ENCODE measurements around the gene HTR2A. TPM values are rescaled to one million over a fixed set of nuclear protein-coding genes. Genes with fewer than 3 reads are reported as not detected.

Gene HTR2A
- total and polyA plus RNA-seq, 5 donors: 0.11 to 1.1 (median 0.32) TPM

GRCh38 chr13:46782691-46783090, 114.2 kb downstream of the HTR2A start:
- H3K4me3 ChIP-seq (ENCODE audit: low read length): no peak overlapping the region
- no peaks in the 10 kb centered on the region for H3K9me3 ChIP-seq (ENCODE audit: control insufficient read depth, low read length)
- intact Hi-C loops (cut with DNase I): no loop called here
- no peak for DNase-seq
- no peak overlapping the region for H3K27ac ChIP-seq (ENCODE audit: low read length)
- H3K27me3 ChIP-seq (ENCODE audit: control insufficient read depth, insufficient read depth): no peaks in the 10 kb centered on the region
- WGBS: 71% methylated on average over 2 of the region's 2 CpGs
- H3K4me1 ChIP-seq (ENCODE audit: control insufficient read depth, insufficient read depth, low read length): no peaks in the 10 kb centered on the region
- ATAC-seq: no peak

- no peak overlapping the region for H3K4me3 ChIP-seq (ENCODE audit: low read length)
- DNase-seq (no peak), ATAC-seq (no peak)
- H3K27me3 ChIP-seq (ENCODE audit: control insufficient read depth, insufficient read depth): no peaks in the 10 kb centered on the region
- no peaks in the 10 kb centered on the region for H3K4me1 ChIP-seq (ENCODE audit: control insufficient read depth, insufficient read depth, low read length)
- intact Hi-C loops (cut with DNase I): no loop called here
- no peak overlapping the region for H3K27ac ChIP-seq (ENCODE audit: low read length)
- H3K9me3 ChIP-seq (ENCODE audit: control insufficient read depth, low read length): no peaks in the 10 kb centered on the region
- 89% methylated on average over 1 of the region's 1 CpG for whole genome bisulfite sequencing
Measured at GRCh38 chr13:46782066-46782465, 114.8 kb downstream of the HTR2A start.

Other genes starting within 250 kb of the HTR2A start
- gene ESD, start 99.9 kb downstream of the HTR2A start, total RNA-seq: 100 to 1,000 TPM in 2 of 4 donors, 10 to 100 TPM in 2; 99.7 to 113 (median 102) TPM
- gene ESD, start 99.9 kb downstream of the HTR2A start, polyA plus RNA-seq: 147 TPM